ENCODE results near the gene NFKBIE.

DNA sequence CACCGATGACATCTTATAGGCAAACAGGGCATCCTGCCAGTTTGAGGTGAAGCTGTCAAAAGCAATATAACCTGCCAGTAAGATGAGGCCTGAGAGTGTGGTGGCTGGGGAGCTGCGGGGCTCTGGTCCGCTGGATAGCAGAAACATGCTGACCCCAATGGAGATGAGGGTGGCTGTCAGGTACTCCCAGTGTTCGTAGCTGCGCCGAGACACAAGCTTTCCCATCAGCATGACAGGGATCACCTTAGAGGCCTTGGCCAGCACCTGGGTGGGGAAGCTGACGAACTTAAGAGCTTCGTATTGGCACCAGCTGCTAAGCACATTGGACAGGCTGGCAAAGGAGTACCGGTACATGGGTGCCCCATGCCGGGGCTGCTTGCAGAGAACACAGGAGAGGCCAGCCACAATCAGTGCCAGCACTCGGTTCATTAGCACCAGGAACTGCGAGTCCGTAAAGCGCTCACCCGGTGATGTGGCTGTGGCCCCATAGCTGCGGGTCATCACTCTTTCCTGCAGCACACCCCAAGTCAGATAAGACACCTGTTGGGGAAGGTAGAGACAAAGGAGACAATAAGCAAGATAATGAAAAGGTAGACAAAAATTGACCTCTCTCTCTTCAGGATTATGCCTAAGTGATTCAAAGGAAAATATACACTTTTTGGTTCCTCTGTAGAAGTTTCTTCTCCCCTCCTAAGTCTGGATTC lies 10.1 kb downstream of the NFKBIE start:
- TF ChIP-seq, protein P1, sequence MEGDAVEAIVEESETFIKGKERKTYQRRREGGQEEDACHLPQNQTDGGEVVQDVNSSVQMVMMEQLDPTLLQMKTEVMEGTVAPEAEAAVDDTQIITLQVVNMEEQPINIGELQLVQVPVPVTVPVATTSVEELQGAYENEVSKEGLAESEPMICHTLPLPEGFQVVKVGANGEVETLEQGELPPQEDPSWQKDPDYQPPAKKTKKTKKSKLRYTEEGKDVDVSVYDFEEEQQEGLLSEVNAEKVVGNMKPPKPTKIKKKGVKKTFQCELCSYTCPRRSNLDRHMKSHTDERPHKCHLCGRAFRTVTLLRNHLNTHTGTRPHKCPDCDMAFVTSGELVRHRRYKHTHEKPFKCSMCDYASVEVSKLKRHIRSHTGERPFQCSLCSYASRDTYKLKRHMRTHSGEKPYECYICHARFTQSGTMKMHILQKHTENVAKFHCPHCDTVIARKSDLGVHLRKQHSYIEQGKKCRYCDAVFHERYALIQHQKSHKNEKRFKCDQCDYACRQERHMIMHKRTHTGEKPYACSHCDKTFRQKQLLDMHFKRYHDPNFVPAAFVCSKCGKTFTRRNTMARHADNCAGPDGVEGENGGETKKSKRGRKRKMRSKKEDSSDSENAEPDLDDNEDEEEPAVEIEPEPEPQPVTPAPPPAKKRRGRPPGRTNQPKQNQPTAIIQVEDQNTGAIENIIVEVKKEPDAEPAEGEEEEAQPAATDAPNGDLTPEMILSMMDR (conservative IDR thresholded peaks at IDR 0.05; ENCODE audit: low read depth, low read length) = no peak
- no peak for TF ChIP-seq EZH2 (IDR thresholded peaks at IDR 0.05; ENCODE audit: low read length, unreplicated experiment)
